Stimulated activated CD8-positive, alpha-beta memory T cell treated with anti-CD3 and anti-CD28 coated beads, Interleukin-15, amount 100 ng/mL, for 1 hour (primary cell): ENCODE measurements around the gene ZNF506.
"Not testable (repeated sequence)": the region's sequence is repeated elsewhere in the genome, so short reads cannot be mapped to it uniquely, and the experiment has no call there.

Source experiments
- DNase-seq: peaks from one replicate; pipeline ENCODE4 v3.0.0-alpha.2; 2020; ENCODE audit warnings: low read depth

The ZNF506 gene

GRCh38 chr19:19744641-19745040, 76.9 kb downstream of the ZNF506 start:
- no peak for DNase-seq

- DNase-seq, result not testable (repeated sequence)
Observed at GRCh38 chr19:19743921-19744320, 77.6 kb downstream of the ZNF506 start.

- no peak for DNase-seq
Observed at GRCh38 chr19:19743176-19743575, 78.4 kb downstream of the ZNF506 start.

- DNase-seq, result no peak
Observed at GRCh38 chr19:19742773-19743172, 78.8 kb downstream of the ZNF506 start.
